HepG2 (cell line): ENCODE data around the gene REEP3. TPM values are rescaled to one million over a fixed set of nuclear protein-coding genes. Genes with fewer than 3 reads are reported as not detected.

Experiments
- BATF2 ChIP-seq: sonication (generic); formaldehyde crosslinking; IDR thresholded peaks from 2 replicates; pipeline ENCODE4 v1.8.0; 2022; ENCODE audit warnings: mild to moderate bottlenecking, missing genetic modification reagents, moderate library complexity
- CEBPB ChIP-seq: IDR thresholded peaks from 2 replicates; pipeline ENCODE4 v1.6.1; 2011; ENCODE audit warnings: low read depth, low read length, improper control_type of control experiment, borderline replicate concordance
- ETS1 ChIP-seq: sonication (generic); formaldehyde crosslinking; IDR thresholded peaks from 2 replicates; pipeline ENCODE4 v1.4.0; 2020; ENCODE audit warnings: missing genetic modification reagents
- GATAD2A ChIP-seq: IDR thresholded peaks from 2 replicates; pipeline ENCODE4 v1.6.1; 2016
- HDAC1 ChIP-seq: sonication (generic); formaldehyde crosslinking; IDR thresholded peaks from 2 replicates; pipeline ENCODE4 v1.5.1; 2020; ENCODE audit warnings: mild to moderate bottlenecking, missing genetic modification reagents
- KLF12 ChIP-seq: sonication (generic); formaldehyde crosslinking; IDR thresholded peaks from 2 replicates; pipeline ENCODE4 v1.4.0; 2020; ENCODE audit warnings: missing genetic modification reagents, borderline replicate concordance
- MNT ChIP-seq: fragments of 450-650 bp; IDR thresholded peaks from 2 replicates; pipeline ENCODE4 v1.6.1; 2016
- NFKB2 ChIP-seq: sonication (generic); formaldehyde crosslinking; IDR thresholded peaks from 2 replicates; pipeline ENCODE4 v1.4.0; 2020; ENCODE audit warnings: missing genetic modification reagents, borderline replicate concordance
- PBX3 ChIP-seq: sonication (generic); formaldehyde crosslinking; IDR thresholded peaks from 2 replicates; pipeline ENCODE4 v1.8.1; 2023; ENCODE audit warnings: missing genetic modification reagents, inconsistent platforms, borderline replicate concordance
- TBX3 ChIP-seq: fragments of 450-650 bp; IDR thresholded peaks from 2 replicates; pipeline ENCODE4 v1.6.1; 2017; ENCODE audit warnings: antibody characterized with exemption, mild to moderate bottlenecking, inconsistent platforms, borderline replicate concordance
- ZKSCAN8 ChIP-seq: IDR thresholded peaks from 2 replicates; pipeline ENCODE4 v1.6.1; 2016; ENCODE audit warnings: borderline replicate concordance, missing genetic modification reagents, missing compliant biosample characterization
- ZNF121 ChIP-seq: sonication (generic); formaldehyde crosslinking; IDR thresholded peaks from 2 replicates; pipeline ENCODE4 v1.5.0; 2020; ENCODE audit warnings: mild to moderate bottlenecking, missing genetic modification reagents
- ZNF138 ChIP-seq: sonication (generic); formaldehyde crosslinking; IDR thresholded peaks from 2 replicates; pipeline ENCODE4 v1.5.0; 2020; ENCODE audit warnings: mild to moderate bottlenecking, low read depth, missing genetic modification reagents
- ZNF280D ChIP-seq: sonication (generic); formaldehyde crosslinking; IDR thresholded peaks from 2 replicates; pipeline ENCODE4 v1.5.1; 2020; ENCODE audit warnings: mild to moderate bottlenecking, missing genetic modification reagents
- ZNF350 ChIP-seq: sonication (generic); formaldehyde crosslinking; IDR thresholded peaks from 2 replicates; pipeline ENCODE4 v1.4.0; 2020; ENCODE audit warnings: mild to moderate bottlenecking, low read depth, missing genetic modification reagents, borderline replicate concordance
- ZNF607 ChIP-seq: sonication (generic); formaldehyde crosslinking; IDR thresholded peaks from 2 replicates; pipeline ENCODE4 v1.5.1; 2020; ENCODE audit warnings: missing genetic modification reagents, mild to moderate bottlenecking, borderline replicate concordance
- ZNF614 ChIP-seq: IDR thresholded peaks from 2 replicates; pipeline ENCODE4 v1.6.1; 2018; ENCODE audit warnings: missing biosample characterization, missing genetic modification reagents, inconsistent platforms, borderline replicate concordance
- ZUFSP ChIP-seq: sonication (generic); formaldehyde crosslinking; IDR thresholded peaks from 2 replicates; pipeline ENCODE4 v1.9.0; 2021; ENCODE audit warnings: missing genetic modification reagents, mild to moderate bottlenecking, borderline replicate concordance
- polyA plus RNA-seq, 8 experiments: library from polyadenylated mRNA; depleted of rRNA in 3 of 8; stranded (reverse) in 7 of 8; unstranded in 1 of 8; fragments of >200 nt; fragmentation: Illumina TruSeq in 4 of 8; extraction: Trizol in 4 of 8; gene quantifications; 2 replicates each; pipeline versions ENCODE4 v1.2.1 to v1.2.3, GENCODE V29; 2011 to 2016; ENCODE audit warnings: low read depth in 4 of 8, missing spikeins in 1 of 8, mixed read lengths in 1 of 8; ENCODE audit not compliant: insufficient read depth in 1 of 8
- total RNA-seq, 5 experiments: library from RNA; depleted of rRNA; stranded (reverse); fragments of >200 nt; fragmentation: Illumina TruSeq; extraction: Trizol; gene quantifications; 2 replicates each; pipeline ENCODE4 v1.2.3, GENCODE V29; 2016; ENCODE audit warnings: low read depth in 1 of 5

The REEP3 gene
- total and polyA plus RNA-seq, 2 of the 13 experiments (the other 11 are each of a cell fraction or from before 2014, with no cell fraction given): 7.1 to 31.4 TPM

- no peak for TF ChIP-seq MNT
- peak; percentile 83 for TF ChIP-seq ZNF280D (CRISPR knock-in tag)
- no peak for TF ChIP-seq ZNF614 (CRISPR knock-in tag)
- 0 out of 2 replicates have a peak, but pooled peaks have one; percentile 45 for TF ChIP-seq ZNF350 (CRISPR knock-in tag)
- 0 out of 2 replicates have a peak, but pooled peaks have one; percentile 22 for TF ChIP-seq NFKB2
- TF ChIP-seq HDAC1: peak; percentile 57; the same call in 1 of the 2 replicates
- TF ChIP-seq ZNF121: no peak
- no peak for TF ChIP-seq ZNF607 (CRISPR knock-in tag)
- no peak for TF ChIP-seq TBX3
- TF ChIP-seq ZKSCAN8 (CRISPR knock-in tag): no peak
- TF ChIP-seq ZUFSP (CRISPR knock-in tag): no peak
- 0 out of 2 replicates have a peak, but pooled peaks have one; percentile 56 for TF ChIP-seq PBX3
- 0 out of 2 replicates have a peak, but pooled peaks have one; percentile 14 for TF ChIP-seq KLF12 (CRISPR knock-in tag)
- TF ChIP-seq CEBPB: peak; percentile 35; the same call in 1 of the 2 replicates
- no peak for TF ChIP-seq ZNF138 (CRISPR knock-in tag)
- no peak for TF ChIP-seq ETS1
- peak; percentile 36; the same call in 1 of the 2 replicates for TF ChIP-seq GATAD2A (CRISPR knock-in tag)
- no peak for TF ChIP-seq BATF2
Measured at GRCh38 chr10:63520500-63521415, at the start of gene REEP3 (continued).
